ENCODE data around the gene GPA33.

DNA sequence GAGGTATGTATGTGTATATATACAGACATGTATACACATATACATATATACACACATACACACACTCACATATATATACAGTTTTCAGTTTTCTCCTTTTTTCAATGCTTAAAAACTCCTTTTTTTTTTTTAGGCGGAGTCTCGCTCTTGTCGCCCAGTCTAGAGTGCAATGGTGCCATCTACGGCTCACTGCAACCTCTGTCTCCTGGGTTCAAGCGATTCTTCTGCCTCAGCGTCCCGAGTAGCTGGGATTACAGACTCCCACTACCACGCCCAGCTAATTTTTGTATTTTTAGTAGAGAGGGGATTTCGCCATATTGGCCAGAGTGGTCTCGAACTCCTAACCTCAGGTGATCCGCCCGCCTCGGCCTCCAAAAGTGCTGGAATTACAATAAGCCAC lies 30.7 kb upstream of the GPA33 start:
- TF ChIP-seq POLR2A (IDR thresholded peaks at IDR 0.05): no peak
- TF ChIP-seq, protein P1, sequence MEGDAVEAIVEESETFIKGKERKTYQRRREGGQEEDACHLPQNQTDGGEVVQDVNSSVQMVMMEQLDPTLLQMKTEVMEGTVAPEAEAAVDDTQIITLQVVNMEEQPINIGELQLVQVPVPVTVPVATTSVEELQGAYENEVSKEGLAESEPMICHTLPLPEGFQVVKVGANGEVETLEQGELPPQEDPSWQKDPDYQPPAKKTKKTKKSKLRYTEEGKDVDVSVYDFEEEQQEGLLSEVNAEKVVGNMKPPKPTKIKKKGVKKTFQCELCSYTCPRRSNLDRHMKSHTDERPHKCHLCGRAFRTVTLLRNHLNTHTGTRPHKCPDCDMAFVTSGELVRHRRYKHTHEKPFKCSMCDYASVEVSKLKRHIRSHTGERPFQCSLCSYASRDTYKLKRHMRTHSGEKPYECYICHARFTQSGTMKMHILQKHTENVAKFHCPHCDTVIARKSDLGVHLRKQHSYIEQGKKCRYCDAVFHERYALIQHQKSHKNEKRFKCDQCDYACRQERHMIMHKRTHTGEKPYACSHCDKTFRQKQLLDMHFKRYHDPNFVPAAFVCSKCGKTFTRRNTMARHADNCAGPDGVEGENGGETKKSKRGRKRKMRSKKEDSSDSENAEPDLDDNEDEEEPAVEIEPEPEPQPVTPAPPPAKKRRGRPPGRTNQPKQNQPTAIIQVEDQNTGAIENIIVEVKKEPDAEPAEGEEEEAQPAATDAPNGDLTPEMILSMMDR (IDR thresholded peaks at IDR 0.05): no peak
